ENCODE results near the gene VSX1. TPM values are rescaled to one million over a fixed set of nuclear protein-coding genes. Genes with fewer than 3 reads are reported as not detected.

Gene VSX1
- total and polyA plus RNA-seq, 2 of the 4 experiments (the other 2 are of a cell fraction), result not detected

DNA sequence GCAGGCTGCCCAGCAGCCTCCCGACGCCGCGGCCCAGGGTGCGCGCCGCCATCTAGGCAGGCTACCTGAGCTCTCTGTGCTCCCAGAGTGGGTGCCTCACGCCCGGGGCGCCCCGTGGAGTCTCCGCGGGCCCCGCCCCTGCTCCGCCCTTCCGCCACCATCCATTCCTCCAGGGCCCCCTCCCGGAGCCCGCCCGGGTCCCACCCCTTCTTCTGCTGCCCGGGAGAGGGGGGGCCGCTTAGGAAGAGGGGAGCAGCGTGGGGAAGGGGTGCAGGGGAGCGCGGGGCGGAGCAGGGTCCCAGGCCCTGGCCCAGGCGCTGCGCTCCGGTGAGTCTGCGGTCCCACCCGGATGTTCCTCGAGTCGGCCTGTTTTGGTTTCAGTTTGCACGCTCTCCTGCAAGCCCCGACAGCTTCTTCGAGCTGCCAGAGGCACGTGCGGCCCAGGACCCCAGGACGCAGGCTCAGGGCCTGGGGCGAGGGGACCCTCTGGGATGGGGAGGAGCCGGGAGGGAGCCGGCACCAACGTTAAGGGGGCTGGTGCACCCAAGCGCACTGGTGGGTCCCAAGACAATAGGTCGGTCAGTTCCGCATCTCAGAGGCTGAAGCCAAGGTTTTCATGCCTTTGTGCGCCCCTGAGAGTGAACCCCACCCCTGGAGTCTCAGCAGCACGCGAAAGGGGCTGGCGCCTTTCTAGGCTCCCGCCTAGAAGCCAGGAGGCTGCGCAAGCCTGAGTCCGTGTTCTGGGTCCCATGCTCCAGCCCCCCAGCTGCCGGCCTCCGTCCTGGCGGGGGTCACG is 23.7 kb downstream of the VSX1 start, which contains the start of gene ACSS1:
Gene ACSS1, minus strand, starts transcription at position 89 of the 796 bp plus-strand sequence. Its CDS starts 37 bp downstream, at position 52.
- BruUV-seq (replicated peaks), result no TSS peak
- Histone ChIP-seq H3K4me1 (ENCODE audit: control insufficient read depth, insufficient read depth, low read length) (peaks cover 10% of the 10 kb centered on the region; the same call in 1 of the 2 replicates), H3K9ac (ENCODE audit: low read depth, low read length) (peak within 1 kb of the TSS; percentile 42; the same call in 1 of the 2 replicates), H4K8ac (ENCODE audit: low read depth in 2 of 2, low read length in 2 of 2) (peak within 1 kb of the TSS in 1 of 2 experiments; percentile 45; a peak in 2 of 4 replicates), H2BK120ac (ENCODE audit: low read depth, low read length) (no peak within 1 kb of the TSS), H3K18ac (ENCODE audit: low read depth, low read length) (peak within 1 kb of the TSS; percentile 32; the same call in 1 of the 2 replicates), H2BK15ac (ENCODE audit: low read depth, low read length) (no peak within 1 kb of the TSS), H2AFZ (replicated peaks; ENCODE audit: low read length, poor library complexity) (peak within 1 kb of the TSS; percentile 91), H3K4me3 (ENCODE audit: insufficient read depth, low read depth, low read length) (peak within 1 kb of the TSS; percentile 55), H3K4ac (ENCODE audit: low read depth, low read length) (0 out of 2 replicates have a peak within 1 kb of the TSS, but pooled peaks have one; percentile 5), H3K56ac (ENCODE audit: extremely low read depth, insufficient read depth, low read length) (no peak within 1 kb of the TSS), H3K23ac (ENCODE audit: low read depth, low read length) (peak within 1 kb of the TSS; percentile 15; the same call in 1 of the 2 replicates), H2AK5ac (ENCODE audit: low read depth, low read length) (no peak within 1 kb of the TSS), H3K9me3 (ENCODE audit: control insufficient read depth, insufficient read depth, low read length) (no peaks in the 10 kb centered on the region), H3K14ac (replicated peaks; ENCODE audit: low read depth, low read length) (no peak within 1 kb of the TSS), H3K36me3 (ENCODE audit: control insufficient read depth, insufficient read depth, low read length) (no peaks in the 10 kb centered on the region), H3K27me3 (ENCODE audit: control insufficient read depth, insufficient read depth, low read length) (peaks cover 52% of the 10 kb centered on the region), H2BK5ac (ENCODE audit: low read depth, low read length, poor library complexity, severe bottlenecking) (no peak within 1 kb of the TSS), H2AK9ac (replicated peaks; ENCODE audit: low read depth, low read length, poor library complexity) (peak within 1 kb of the TSS; percentile 87), H2BK20ac (ENCODE audit: low read depth, low read length) (no peak within 1 kb of the TSS), H4K20me1 (ENCODE audit: insufficient read depth, low read length) (no peaks in the 10 kb centered on the region; the same call in 1 of the 2 replicates), H4K91ac (ENCODE audit: insufficient read depth, low read depth, low read length) (no peak within 1 kb of the TSS; the same call in 1 of the 2 replicates), H3K27ac (ENCODE audit: insufficient read depth, low read length) (no peak within 1 kb of the TSS; the same call in 1 of the 2 replicates), H4K5ac (ENCODE audit: low read depth, low read length) (no peak within 1 kb of the TSS; the same call in 1 of the 2 replicates), H3K79me1 (ENCODE audit: low read depth in 1 of 2, low read length in 2 of 2) (no peaks in the 10 kb centered on the region), H3K4me2 (ENCODE audit: low read depth, low read length) (peak within 1 kb of the TSS; percentile 84), H3K9me1 (ENCODE audit: insufficient read depth, low read length) (no peaks in the 10 kb centered on the region)
- intact Hi-C loops (cut with micrococcal nuclease), result no loop called here
- peak; percentile 52 for ATAC-seq (ENCODE audit: low read depth)
- ChIA-PET POLR2A (ENCODE audit: unreplicated experiment) (no interaction called here), CTCF (no interaction called here)
- DNase-seq, result peak; percentile 31
- in situ Hi-C loops (cut with MboI; ENCODE audit: low sequenced_read_pairs), result no loop called here
- dilution Hi-C loops (cut with HindIII; ENCODE audit: low sequenced_read_pairs, unreplicated experiment), result no loop called here
- TF ChIP-seq NFE2L2 (IDR thresholded peaks at IDR 0.05; ENCODE audit: low read depth, low read length) (no peak), BHLHE40 (IDR thresholded peaks at IDR 0.05; ENCODE audit: low read depth, low read length) (0 out of 2 replicates have a peak, but pooled peaks have one; percentile 20), POLR2A (IDR thresholded peaks at IDR 0.05; ENCODE audit: low read depth, low read length) (no peak), MAZ (IDR thresholded peaks at IDR 0.05; ENCODE audit: borderline replicate concordance, low read depth, low read length) (no peak), CEBPB (IDR thresholded peaks at IDR 0.05; ENCODE audit: low read depth, low read length) (no peak), SMC3 (IDR thresholded peaks at IDR 0.05; ENCODE audit: low read depth, low read length) (no peak), FOS (IDR thresholded peaks at IDR 0.05; ENCODE audit: low read depth, low read length) (no peak)
- 2% methylated on average over 25 of the region's 56 CpGs; no CpG with 5 or more reads in 1 of the 2 experiments for WGBS, 2 experiments (ENCODE audit: extremely low coverage in 2 of 2, insufficient read length in 1 of 2)

Data from IMR-90 (cell line).